Measurements from ENCODE around the gene SLC37A1. TPM values are rescaled to one million over a fixed set of nuclear protein-coding genes. Genes with fewer than 3 reads are reported as not detected.

SLC37A1 gene
- total RNA-seq, 1 donor from 2014 or later: 13.5 TPM

DNA sequence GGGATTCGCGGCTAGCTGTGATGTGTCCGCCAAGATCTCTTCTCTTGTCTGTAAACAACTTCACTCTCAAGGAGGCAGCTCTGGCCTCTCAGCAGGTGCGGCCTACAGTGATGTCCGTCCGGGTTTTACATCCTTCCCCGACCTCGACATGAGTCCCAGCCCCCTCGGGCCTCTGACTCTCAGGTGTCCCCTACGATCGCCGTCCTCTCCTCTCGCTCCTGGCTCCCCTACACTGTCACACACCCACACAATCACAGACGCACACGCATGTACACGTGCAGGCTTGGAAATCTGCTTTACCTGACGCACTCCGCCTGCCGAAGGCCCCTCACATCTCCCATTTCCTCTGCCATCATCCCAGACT lies 16.8 kb upstream of the SLC37A1 start:
- Mint-ChIP-seq H3K9me3 (ENCODE audit: unreplicated experiment) (no peaks in the 10 kb centered on the region), H3K36me3 (ENCODE audit: unreplicated experiment) (no peaks in the 10 kb centered on the region), H3K4me1 (ENCODE audit: unreplicated experiment) (peaks cover 13% of the 10 kb centered on the region), H3K27ac (ENCODE audit: unreplicated experiment) (peak overlapping the region; percentile 87), H3K4me3 (ENCODE audit: unreplicated experiment) (peak overlapping the region; percentile 95), H3K27me3 (ENCODE audit: unreplicated experiment) (peaks cover 12% of the 10 kb centered on the region)
- TF ChIP-seq, protein P1, sequence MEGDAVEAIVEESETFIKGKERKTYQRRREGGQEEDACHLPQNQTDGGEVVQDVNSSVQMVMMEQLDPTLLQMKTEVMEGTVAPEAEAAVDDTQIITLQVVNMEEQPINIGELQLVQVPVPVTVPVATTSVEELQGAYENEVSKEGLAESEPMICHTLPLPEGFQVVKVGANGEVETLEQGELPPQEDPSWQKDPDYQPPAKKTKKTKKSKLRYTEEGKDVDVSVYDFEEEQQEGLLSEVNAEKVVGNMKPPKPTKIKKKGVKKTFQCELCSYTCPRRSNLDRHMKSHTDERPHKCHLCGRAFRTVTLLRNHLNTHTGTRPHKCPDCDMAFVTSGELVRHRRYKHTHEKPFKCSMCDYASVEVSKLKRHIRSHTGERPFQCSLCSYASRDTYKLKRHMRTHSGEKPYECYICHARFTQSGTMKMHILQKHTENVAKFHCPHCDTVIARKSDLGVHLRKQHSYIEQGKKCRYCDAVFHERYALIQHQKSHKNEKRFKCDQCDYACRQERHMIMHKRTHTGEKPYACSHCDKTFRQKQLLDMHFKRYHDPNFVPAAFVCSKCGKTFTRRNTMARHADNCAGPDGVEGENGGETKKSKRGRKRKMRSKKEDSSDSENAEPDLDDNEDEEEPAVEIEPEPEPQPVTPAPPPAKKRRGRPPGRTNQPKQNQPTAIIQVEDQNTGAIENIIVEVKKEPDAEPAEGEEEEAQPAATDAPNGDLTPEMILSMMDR (IDR thresholded peaks at IDR 0.05): no peak
- DNase-seq (ENCODE audit: extremely low spot score, unreplicated experiment): peak; percentile 85

DNA sequence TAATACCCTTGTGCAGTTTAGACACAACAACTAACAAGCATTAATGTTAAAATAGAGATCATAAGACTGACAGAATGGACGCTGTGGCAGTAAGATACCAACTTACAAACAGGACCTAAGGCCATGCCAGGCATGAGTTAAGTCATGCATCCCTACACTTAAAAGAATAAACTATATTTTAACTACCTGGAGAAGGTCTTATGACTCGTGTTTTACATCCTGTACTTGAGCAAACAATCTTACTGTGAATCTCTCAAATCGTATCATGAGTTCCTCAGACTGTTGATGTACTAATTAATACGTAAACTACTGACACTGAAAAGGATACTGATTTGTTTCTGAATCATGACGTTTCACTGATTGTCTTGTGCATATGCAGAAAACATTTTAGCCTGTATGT lies 15.6 kb upstream of the SLC37A1 start:
- peaks cover 8% of the 10 kb centered on the region for H3K27me3 Mint-ChIP-seq (ENCODE audit: unreplicated experiment)
- DNase-seq (ENCODE audit: extremely low spot score, unreplicated experiment): no peak
- TF ChIP-seq, protein P1 (IDR thresholded peaks at IDR 0.05): no peak
- no peaks in the 10 kb centered on the region for H3K9me3 Mint-ChIP-seq (ENCODE audit: unreplicated experiment)
- H3K27ac Mint-ChIP-seq (ENCODE audit: unreplicated experiment): no peak overlapping the region
- H3K4me1 Mint-ChIP-seq (ENCODE audit: unreplicated experiment): peaks cover 13% of the 10 kb centered on the region
- no peak overlapping the region for H3K4me3 Mint-ChIP-seq (ENCODE audit: unreplicated experiment)
- H3K36me3 Mint-ChIP-seq (ENCODE audit: unreplicated experiment): no peaks in the 10 kb centered on the region

DNA sequence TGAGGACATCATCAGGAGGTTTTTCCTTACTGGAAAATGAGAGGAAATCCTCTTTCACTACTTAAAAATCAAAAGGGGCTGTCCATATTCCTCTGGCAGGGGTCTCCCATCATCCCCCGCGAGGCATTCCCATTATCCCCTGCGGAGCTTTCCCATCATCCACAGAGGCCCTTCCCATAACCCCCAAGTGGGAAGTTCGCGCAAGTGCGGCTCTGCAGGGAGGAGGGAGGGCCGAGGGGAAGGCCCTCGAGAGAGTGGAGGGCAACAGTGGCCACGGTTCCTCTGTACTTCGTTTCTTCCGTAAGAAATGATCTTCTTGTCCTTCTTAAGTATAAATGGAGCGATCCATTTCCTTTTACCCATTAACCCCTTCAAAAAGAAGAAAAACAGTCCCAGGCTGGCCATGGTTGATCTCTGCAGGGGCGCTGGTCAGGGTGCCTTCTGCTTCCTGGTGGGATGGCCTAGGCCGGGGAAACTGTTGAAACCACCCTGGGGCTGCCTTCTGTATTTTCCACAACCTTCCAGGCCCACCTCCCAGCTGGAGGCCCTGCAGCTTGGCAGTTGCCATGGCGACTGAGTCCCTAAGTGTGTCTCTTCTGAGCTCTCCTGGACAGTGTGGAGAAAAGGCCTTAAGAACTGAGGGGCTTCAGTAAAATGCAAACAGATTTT lies 14.1 kb upstream of the SLC37A1 start:
- no peak overlapping the region for H3K4me3 Mint-ChIP-seq (ENCODE audit: unreplicated experiment)
- peaks cover 13% of the 10 kb centered on the region for H3K4me1 Mint-ChIP-seq (ENCODE audit: unreplicated experiment)
- TF ChIP-seq, protein P1 (IDR thresholded peaks at IDR 0.05): no peak
- no peak overlapping the region for H3K27ac Mint-ChIP-seq (ENCODE audit: unreplicated experiment)
- no peaks in the 10 kb centered on the region for H3K9me3 Mint-ChIP-seq (ENCODE audit: unreplicated experiment)
- no peaks in the 10 kb centered on the region for H3K36me3 Mint-ChIP-seq (ENCODE audit: unreplicated experiment)
- peaks cover 6% of the 10 kb centered on the region for H3K27me3 Mint-ChIP-seq (ENCODE audit: unreplicated experiment)
- DNase-seq (ENCODE audit: extremely low spot score, unreplicated experiment): peak; percentile 81

DNA sequence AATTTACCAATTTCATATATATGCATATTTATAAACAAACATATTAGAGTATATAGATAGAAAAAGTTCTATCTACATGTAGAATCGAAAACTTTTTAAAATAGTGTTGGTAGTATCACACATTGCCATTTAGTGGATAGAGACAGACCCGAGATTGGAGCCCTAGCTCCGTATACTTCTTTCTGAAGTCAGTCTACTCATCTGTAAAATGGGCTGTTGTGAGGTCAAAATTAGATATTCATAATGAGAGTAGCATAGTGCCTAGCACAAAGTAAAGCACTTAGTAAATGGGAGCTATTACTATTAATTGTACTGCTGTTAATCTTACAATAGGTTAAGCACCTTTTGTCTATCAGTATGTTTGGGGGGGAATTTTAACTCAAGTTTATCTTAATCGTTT lies 13.4 kb upstream of the SLC37A1 start:
- no peak overlapping the region for H3K27ac Mint-ChIP-seq (ENCODE audit: unreplicated experiment)
- no peak for DNase-seq (ENCODE audit: extremely low spot score, unreplicated experiment)

DNA sequence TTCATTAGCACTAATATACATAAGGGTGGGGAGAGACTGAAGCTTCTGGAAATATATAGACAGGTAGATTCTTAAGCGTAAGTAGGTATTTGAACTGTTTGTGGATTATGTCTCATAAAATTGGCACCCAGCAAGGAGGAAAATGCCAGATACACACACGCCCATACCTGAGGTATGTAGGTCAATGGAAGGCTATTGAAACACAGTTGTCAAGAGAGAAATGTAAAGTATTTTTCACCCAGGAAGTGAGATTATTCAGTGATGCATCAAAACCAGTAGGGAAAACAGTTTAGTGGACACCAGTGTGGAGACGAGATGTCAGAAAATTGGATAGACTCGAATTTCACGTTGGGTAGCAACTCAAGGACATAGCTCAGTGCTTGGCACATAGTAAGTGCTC lies 12.9 kb upstream of the SLC37A1 start:
- Mint-ChIP-seq H3K27ac (ENCODE audit: unreplicated experiment) (no peak overlapping the region), H3K27me3 (ENCODE audit: unreplicated experiment) (peaks cover 13% of the 10 kb centered on the region), H3K36me3 (ENCODE audit: unreplicated experiment) (no peaks in the 10 kb centered on the region), H3K4me1 (ENCODE audit: unreplicated experiment) (peaks cover 10% of the 10 kb centered on the region), H3K9me3 (ENCODE audit: unreplicated experiment) (no peaks in the 10 kb centered on the region), H3K4me3 (ENCODE audit: unreplicated experiment) (no peak overlapping the region)
- no peak for DNase-seq (ENCODE audit: extremely low spot score, unreplicated experiment)
- TF ChIP-seq, protein P1 (IDR thresholded peaks at IDR 0.05): no peak

More for the DNA sequence above, 13.4 kb upstream of the SLC37A1 start:
- Mint-ChIP-seq H3K27me3 (ENCODE audit: unreplicated experiment) (peaks cover 12% of the 10 kb centered on the region), H3K36me3 (ENCODE audit: unreplicated experiment) (no peaks in the 10 kb centered on the region), H3K4me3 (ENCODE audit: unreplicated experiment) (no peak overlapping the region), H3K9me3 (ENCODE audit: unreplicated experiment) (no peaks in the 10 kb centered on the region), H3K4me1 (ENCODE audit: unreplicated experiment) (peaks cover 13% of the 10 kb centered on the region)
- TF ChIP-seq, protein P1 (IDR thresholded peaks at IDR 0.05): no peak

Measured in osteocyte (in vitro differentiated cells).